GM03348 (cell line): ENCODE results near the gene NTN1.
"Not testable (repeated sequence)": the region's sequence is repeated elsewhere in the genome, so short reads cannot be mapped to it uniquely, and the experiment has no call there.

Experiments
- DNase-seq: peaks from one replicate; pipeline ENCODE4 v3.0.0; 2012; ENCODE audit warnings: low spot score

NTN1 gene

GRCh38 chr17:9087921-9088320 lies 66.6 kb downstream of the NTN1 start:
- DNase-seq = no peak

DNA sequence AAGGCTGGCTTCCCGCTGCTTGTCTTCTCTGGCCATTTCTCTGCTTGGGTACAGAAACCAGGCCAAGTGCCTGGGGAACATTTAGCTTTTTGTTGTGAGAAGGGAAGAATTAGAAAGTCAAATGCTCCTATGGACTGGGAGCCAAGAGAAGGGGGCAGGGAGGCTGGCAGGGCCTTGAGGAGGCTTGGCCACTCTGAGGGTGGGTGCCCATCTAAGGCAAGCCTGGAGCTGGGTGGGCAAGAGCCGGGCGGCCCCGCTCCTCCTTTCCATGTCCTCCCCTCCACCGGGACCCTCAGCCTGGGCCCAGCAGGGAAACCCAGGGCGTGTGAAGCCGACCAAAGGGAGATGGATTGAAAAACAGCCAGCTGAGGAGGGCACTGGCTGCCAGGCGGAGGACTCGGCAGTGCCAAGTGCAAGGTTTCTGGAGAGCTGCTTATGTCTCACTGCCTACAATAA lies 69.4 kb downstream of the NTN1 start:
- DNase-seq = no peak

DNA sequence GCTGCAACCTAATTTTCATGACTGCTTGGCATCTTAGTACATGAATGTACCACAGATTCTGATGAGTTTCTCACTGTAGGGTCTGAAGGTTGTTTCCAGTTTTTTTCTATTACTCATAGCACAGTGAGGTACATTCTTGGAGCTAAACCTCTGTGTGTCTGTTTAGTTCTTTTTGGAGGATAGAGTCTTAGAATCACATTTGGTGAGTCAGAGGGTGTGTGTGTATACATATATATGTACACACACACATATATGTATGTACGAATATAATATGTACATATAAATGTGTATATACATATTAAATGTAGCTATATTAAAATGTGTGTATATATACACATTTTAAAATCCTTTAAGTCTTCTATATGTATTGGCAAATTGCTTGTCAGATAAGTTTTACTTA lies 72.9 kb downstream of the NTN1 start:
- no peak for DNase-seq

DNA sequence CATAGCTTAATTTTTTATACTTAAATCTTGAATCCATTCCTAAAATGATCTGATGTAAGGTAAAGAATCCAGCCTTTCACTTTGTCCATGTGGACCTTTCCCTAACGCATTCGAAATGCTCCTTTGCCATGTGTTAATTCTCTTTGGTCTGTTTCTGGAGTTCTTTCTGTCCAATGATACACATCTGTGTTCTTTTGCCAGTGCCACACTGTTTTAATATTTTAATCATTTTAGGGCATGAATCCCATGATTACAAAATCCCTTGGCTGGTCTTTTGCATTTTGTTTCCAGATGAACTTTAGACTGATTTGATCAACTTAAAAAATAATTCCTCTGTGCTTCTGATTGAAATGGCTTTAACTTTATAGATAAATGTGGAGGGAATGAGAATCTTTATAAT lies 74.1 kb downstream of the NTN1 start:
- no peak for DNase-seq

- DNase-seq = no peak
These were observed 77.0 kb downstream of the NTN1 start for GRCh38 chr17:9098242-9098825.

- no peak for DNase-seq
These were observed 80.0 kb downstream of the NTN1 start for GRCh38 chr17:9101356-9101755.

- not testable (repeated sequence) for DNase-seq
These were observed 81.9 kb downstream of the NTN1 start for GRCh38 chr17:9103193-9103592.

DNA sequence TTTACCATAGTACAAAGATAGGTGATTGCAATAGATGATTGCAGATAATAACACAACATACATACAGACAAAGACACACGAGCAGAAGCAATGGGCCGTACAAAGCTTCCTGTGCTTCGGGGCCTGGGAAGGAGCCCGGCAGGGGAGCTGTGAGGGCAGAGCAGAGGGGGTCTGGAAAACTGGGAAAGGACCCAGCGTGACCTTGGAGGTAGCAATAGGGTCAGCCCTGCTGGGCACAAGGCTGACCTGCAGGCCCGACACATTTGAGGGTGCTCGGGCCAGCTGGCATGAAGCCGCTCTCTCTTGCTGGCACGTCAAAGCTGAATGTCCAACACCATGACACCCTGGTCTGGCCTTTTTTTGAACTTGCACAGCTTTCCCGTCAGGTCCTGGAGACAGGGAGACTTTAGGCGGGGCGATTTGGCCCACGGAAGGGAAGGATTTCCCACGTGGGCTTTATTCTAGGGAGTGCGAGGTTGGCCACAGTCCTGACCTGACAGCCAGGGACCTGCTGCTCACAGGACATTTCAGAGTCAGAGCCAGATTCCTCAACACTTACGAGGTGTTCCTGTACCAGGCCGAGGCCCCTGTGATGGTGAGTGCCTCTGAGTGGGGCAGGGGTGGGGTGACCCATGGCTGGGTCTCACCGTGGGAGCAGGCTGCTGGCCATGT lies 83.2 kb downstream of the NTN1 start:
- no peak for DNase-seq

DNA sequence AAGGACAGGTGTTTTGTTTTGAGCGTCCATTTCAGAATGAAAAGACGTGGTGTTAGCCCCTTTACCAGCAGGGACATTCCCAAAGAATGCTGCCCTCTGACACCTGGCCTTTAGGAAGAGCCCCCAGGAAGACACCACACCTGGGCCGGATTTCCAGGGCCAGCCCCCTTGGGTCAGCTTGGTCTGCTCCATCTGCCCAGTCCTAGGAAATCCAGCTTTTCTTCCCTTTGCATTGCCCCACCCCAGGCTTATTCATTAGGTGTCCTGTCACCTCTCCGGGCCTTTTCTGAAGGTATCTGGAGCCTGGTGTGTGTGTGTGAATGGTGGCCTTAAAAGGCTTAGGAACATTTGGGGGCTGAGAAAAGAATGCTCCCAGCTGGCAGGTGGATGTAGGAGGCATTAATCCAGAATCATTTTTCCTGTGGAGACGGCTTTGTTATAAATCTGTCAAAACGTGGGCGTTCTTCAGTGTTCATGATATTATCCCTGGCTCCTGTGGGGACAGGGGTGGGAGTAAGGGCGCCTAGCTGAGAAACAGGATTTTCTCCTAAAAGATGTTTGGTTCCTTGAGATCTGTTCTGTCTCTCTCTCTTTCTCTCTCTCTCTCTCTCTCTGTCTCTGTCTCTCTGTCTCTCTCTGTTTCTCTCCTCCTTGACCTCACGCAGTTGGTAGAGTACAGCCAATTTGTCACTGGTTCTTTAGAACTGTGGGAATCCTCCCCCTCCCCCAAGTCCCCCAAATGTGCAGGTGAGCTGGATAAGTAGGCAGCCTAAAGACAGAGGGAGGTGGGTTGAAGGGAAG lies 84.0 kb downstream of the NTN1 start:
- no peak for DNase-seq

DNA sequence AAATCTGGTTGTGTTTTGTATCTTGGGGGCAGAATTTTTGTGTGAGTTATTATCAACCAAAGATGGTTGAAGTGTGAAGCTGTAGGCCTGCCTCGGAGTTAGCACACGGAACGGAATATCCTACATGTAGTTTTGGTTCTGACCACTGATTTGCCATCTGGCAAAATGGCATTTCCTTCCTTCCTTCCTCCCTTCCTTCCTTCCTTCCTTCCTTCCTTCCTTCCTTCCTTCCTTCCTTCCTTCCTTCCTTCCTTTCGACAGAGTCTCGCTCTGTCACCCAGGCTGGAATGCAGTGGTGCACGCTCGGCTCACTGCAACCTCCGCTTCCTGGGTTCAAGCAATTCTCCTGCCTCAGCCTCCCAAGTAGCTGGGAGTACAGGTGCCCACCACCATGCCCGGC lies 85.0 kb downstream of the NTN1 start:
- DNase-seq = not testable (repeated sequence)

DNA sequence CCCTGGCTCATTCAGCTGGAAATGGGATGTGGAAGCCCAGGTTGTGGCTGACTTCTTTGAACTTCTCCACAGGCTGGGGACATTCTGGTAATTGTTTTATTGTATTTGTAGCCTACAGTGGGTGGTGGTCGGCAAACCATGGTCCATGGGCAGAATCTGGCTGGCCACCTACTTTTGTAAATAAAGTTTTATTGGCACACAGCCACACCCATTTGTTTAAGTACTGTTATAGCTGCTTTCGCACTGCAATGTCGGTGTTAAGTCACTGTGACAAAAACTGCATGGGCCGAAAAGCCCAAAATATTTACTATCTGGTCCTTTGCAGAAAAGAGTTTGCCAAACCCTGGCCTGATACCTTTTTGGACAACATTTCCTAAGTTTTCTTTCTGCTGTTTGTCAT lies 86.2 kb downstream of the NTN1 start:
- no peak for DNase-seq

- no peak for DNase-seq
These were observed 86.8 kb downstream of the NTN1 start for GRCh38 chr17:9108146-9108545.

DNA sequence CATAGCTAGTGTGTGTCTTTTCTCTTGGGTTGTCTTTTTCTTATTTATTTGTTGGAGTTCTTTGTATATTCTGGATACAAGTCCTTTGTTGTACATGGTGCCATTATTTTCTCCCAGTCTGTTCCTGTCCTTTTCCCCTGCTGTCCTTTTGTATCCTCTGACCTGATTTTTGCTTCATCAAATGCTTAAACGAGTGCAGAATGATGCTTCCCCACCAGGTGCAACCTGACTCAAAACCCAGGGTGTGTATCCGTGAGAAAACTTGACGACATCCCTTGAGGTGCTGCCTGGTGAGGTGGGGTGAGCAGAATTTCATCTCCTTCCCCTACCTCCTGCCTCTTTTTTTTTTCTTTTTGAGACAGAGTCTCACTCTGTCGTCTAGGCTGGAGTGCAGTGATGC lies 88.6 kb downstream of the NTN1 start:
- DNase-seq = no peak

GRCh38 chr17:9110501-9110900 lies 89.2 kb downstream of the NTN1 start:
- DNase-seq = no peak

GRCh38 chr17:9115214-9116191 lies 94.2 kb downstream of the NTN1 start:
- DNase-seq = peak; percentile 84

GRCh38 chr17:9116311-9116835 lies 95.1 kb downstream of the NTN1 start:
- DNase-seq = no peak

DNA sequence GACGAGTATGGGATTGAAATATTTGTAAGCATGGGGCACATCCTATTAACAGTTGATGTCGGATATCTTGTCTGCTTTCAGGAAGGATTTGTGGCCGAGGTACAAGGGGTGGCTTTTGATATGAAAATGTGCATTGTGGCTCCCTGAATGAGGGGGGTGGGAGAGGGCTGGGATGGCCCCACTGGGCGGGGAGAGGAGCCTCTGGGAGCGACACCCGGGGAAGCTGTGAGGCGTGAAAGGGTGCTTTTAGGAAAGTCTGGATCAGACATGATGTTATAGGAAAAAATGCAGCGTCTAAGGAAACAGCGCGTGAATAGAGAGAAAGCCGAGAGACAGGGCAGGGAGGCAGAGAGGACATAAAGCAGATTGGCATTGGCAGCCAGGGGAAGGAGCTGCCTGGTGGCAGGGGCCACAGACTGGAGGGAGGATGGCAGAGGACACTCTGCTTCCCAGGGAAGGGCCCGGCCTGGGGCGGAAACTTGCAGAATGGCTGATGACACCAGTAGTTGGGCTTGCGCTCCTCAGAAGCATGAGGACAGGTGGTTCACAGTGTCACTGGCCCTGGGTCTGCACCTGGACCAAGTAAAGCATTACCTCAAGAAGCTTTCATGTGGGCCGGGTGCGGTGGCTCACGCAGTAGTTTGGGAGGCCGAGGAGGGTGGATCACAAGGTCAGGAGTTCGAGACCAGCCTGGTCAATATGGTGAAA lies 95.7 kb downstream of the NTN1 start:
- DNase-seq = no peak

GRCh38 chr17:9120471-9120870 lies 99.2 kb downstream of the NTN1 start:
- no peak for DNase-seq

- DNase-seq = no peak
These were observed 100.0 kb downstream of the NTN1 start for GRCh38 chr17:9121186-9121820.
